ENCODE data around the gene SEMA3A.

DNA sequence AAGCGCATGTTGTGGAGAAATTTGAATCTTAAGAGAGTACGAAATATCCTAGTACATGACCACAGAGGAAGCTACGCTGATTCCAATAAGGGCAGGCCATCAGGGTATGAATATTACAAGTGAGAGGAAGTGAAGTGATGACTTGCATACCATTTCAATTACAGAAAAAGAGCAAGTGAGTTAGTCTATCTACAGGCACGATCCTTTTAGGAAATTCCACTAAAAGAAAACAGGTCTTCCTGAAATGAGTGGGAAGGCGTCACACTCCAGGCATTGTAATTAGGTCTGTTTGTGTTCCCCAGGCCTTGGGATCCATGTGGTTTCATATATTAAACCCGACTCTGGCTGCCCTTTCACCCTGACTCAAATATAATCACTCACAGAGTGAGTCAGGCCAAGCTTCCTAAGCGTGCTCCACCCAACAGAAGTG lies 152.5 kb downstream of the SEMA3A start:
- TF ChIP-seq, protein P1, sequence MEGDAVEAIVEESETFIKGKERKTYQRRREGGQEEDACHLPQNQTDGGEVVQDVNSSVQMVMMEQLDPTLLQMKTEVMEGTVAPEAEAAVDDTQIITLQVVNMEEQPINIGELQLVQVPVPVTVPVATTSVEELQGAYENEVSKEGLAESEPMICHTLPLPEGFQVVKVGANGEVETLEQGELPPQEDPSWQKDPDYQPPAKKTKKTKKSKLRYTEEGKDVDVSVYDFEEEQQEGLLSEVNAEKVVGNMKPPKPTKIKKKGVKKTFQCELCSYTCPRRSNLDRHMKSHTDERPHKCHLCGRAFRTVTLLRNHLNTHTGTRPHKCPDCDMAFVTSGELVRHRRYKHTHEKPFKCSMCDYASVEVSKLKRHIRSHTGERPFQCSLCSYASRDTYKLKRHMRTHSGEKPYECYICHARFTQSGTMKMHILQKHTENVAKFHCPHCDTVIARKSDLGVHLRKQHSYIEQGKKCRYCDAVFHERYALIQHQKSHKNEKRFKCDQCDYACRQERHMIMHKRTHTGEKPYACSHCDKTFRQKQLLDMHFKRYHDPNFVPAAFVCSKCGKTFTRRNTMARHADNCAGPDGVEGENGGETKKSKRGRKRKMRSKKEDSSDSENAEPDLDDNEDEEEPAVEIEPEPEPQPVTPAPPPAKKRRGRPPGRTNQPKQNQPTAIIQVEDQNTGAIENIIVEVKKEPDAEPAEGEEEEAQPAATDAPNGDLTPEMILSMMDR (IDR thresholded peaks at IDR 0.05): no peak
- TF ChIP-seq POLR2A (IDR thresholded peaks at IDR 0.05): no peak
